ENCODE data around the gene LRRC17.

Gene LRRC17

DNA sequence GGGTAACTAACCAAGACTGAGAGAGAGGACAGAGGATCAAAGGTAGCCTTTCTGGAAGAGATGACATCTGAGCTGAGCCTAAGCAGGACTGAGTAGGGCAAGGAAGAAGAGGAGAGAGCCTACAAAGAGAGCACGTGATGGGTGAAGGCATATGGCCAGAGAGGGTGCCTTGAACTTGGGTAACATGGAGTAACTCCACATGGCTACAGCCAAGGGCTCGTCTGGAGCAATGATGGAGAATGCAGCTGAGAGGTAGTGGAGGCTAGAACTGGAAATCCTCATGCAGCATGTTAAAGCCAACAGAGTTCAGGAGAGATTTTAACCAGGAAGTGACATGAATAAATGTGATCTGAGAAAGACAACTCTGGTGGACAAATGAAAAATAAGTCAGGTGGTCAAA lies 77.8 kb downstream of the LRRC17 start:
- no peak for DNase-seq

DNA sequence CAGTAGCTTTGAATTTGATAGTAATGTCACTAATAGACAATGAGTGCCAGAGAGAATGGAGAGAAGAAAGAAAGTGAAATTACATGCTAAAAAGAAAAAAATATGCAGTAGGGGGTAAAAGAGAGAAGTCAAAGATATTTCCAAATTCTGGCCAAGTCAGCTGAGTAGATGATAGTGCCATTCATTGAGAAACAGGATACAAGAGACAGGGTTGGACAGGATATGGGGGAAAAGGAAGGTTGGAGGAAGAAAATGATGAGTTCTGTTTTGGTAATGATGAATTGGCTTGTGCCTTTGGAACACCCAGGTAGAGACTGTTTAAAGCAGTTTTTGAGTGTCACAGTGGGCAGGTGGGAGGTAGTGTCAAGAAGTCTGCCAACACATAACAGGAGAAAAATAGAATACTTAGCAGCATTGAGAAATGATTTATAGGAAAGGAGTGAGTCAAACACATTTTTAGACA lies 78.3 kb downstream of the LRRC17 start:
- DNase-seq = no peak

DNA sequence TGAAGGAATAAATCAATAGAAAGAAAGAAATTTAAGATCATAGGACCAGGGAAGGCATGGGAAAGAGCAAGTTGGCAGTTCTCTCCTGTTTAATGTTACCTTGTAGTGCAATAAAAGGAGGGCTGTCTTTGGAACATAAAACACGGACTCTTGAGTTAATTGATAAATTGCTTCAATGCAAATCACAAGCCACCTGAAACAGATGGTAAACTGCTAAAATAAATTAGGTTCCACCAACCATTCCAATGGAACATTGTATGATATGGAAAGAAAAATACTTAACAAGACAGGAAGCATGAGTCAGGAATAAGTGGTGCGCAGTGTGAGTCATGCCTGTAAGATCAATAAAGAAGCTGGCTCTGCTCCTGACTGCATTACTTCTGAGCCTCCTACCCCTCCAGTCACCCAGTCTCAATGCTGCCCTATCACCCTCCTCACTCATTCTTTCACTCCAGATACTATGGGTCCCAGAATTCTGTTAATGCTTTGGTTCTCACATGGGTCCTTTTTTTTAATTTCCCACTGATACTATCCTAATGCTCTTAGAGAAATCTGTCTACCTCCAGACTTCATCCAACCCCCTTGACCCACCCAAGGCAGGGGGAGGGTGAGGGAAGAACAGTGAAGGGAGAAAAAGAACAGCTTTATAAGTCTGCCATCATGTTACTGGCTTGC lies 78.9 kb downstream of the LRRC17 start:
- no peak for DNase-seq

- DNase-seq = no peak
Measured at GRCh38 chr7:102992509-102992937, 79.7 kb downstream of the LRRC17 start.

DNA sequence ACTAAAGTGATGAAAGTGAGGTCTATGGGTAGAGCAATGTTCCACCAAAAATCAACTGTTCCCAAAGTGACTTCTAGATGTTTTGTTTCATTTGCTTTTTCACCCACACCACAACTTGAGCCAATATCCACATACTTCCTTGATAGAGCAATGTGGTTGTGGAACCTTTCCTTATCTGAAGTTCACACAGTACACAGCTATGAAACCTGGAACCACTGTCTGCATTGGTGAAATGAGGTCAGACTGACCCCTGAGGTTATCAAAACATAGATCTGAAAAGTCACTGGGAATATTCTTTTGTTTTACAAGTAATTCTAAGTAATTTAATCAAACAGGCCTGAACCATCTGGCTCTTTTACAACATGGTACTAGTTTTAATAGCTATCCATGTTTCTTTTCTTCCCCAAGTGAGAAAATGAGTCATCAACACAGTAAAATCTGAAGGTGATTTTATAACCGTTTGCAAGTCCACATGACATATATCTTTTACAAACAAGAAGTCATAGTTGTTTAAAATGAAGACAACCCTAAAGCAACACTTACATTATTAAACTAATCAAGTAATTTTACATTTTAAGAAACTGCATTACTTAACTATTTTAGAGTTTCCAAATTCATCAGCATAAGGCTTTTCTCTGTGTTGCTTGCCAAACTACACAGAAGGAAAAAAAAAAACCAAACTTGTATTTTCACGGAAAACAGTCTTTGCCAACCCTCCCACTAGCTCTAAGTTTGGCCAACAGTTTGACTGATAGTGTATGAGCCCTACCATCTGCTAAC lies 80.3 kb downstream of the LRRC17 start:
- no peak for DNase-seq

DNA sequence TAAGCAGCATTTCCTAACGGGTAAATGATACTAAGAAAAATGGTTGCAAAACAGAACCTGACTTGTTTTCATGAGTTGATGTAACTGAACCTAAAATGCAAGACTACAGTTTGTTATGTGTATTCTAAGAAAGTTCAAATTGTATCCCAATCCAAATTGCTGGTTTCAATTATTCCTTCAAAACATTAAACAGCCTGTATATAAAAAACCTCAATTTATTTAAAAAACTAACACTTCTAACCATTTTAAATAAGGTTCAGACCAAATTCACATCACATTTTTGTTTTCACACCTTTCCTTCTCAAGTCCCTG lies 80.9 kb downstream of the LRRC17 start:
- no peak for DNase-seq

- DNase-seq = no peak
Measured at GRCh38 chr7:102994567-102994966, 81.8 kb downstream of the LRRC17 start.

Measured in NCI-H2171 (cell line).